OCI-LY1 (cell line): ENCODE measurements around the gene CD164.

Experiments
- CTCF ChIP-seq: fragments of 200-600 bp; sonication (generic), shearing (Covaris generic); IDR thresholded peaks from 2 replicates; pipeline ENCODE4 v1.5.1; 2017; ENCODE audit warnings: mild to moderate bottlenecking, antibody characterized with exemption, low read length, moderate library complexity, mixed read lengths
- EZH2 ChIP-seq: fragments of 200-600 bp; sonication (generic), shearing (Covaris generic); IDR thresholded peaks from 2 replicates; pipeline ENCODE4 v1.8.0; 2017; ENCODE audit warnings: borderline replicate concordance, mixed run types, mild to moderate bottlenecking, antibody characterized with exemption, low read length, moderate library complexity, mixed read lengths

DNA sequence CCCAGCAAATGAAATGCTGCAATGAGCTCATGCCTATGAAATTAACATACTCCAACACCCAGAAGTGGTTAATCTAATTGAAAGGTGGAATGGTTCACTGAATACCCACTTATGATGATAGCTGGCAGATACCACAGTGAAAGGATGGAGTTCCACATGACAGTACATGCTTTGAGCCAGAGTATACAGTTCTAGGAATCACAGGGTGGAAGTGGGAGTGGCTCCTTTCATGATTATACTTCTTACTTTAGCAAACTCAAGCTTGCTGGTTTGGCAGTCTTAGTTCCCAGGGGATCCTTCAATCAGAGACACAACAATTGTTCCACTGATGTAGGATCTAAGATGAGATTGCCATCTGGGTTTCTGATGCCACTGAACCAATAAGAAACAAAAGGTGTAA is 21.5 kb downstream of the CD164 start:
- TF ChIP-seq CTCF = no peak
- no peak for TF ChIP-seq EZH2
